ACHN (cell line): Measurements from ENCODE around the gene NAA11.

Experiments used
- DNase-seq: peaks from one replicate; pipeline ENCODE4 v3.0.0-alpha.2; 2015
- in situ Hi-C: cut with HindIII; loops from 2 replicates; pipeline ENCODE4 v1.10.0; 2017; ENCODE audit warnings: low sequenced_read_pairs, low pct_ligation_motif_present, low pct_unique_long_range_greater_than_20kb

NAA11 gene

DNA sequence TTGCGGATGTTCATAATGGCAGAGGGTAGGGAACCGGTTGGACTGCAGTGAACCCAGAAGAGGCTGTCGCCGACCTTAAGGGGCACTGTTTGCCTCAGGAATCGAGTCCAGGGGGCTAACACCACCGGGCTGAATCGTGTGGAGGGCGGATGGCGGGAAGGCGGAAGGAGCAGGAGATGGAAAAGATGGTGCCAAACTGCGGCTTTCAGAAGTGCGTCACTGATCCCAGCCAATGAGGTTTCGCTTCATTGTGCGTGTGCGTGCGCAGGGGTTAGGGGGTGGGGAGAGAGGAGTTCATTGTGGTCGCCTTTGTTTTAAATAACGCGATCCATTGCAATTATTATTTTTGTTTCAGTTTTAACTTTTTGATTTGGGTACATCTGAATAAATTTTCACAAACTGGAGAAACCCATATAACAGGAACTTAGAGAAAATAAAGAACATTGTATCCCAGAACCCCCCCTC, at the start of gene NAA11:
Gene NAA11, minus strand, starts transcription at position 198 of the 465 bp plus-strand sequence. Its CDS starts 184 bp downstream, at position 14.
- DNase-seq: no peak
- in situ Hi-C loops: no loop called here

DNA sequence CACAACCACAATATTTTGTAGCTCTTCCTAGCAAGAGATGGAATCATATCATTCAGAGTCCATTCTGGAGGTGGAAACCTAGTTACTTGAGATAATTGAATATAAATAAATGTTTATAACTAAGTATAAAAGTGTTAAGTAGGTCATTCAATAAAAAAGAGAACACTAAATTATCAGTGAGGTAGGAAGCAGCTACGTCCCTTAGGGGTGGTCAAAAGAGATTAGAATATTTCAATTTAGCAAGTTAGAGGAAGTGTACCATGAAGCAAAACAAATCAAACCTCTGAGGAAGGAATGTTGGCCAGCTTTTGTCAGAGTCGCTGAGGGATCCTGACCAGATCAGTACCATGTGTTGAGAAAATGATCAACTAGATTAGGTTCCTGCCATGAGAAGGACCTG, 44.2 kb upstream of the NAA11 start:
- in situ Hi-C loops: no loop called here
- DNase-seq: no peak

DNA sequence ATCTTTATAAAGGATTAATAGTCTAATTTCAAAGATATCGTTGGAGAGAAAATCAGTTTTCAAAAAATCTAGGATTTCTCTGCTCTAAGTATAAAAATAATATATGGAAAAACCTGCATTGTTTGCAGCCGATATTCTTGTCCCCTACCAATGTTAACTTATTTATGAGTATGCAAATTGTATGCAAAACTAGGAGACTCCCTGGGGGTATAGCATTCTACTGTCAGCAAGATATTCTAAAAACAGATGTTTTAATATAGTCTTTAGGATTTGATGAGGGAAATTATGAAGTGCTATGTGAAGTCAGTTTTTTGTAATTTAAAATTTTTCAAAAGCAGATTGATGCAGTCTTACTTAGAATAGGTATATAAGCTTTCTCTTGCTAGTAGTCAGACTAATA, 41.2 kb upstream of the NAA11 start:
- in situ Hi-C loops: no loop called here
- no peak for DNase-seq

DNA sequence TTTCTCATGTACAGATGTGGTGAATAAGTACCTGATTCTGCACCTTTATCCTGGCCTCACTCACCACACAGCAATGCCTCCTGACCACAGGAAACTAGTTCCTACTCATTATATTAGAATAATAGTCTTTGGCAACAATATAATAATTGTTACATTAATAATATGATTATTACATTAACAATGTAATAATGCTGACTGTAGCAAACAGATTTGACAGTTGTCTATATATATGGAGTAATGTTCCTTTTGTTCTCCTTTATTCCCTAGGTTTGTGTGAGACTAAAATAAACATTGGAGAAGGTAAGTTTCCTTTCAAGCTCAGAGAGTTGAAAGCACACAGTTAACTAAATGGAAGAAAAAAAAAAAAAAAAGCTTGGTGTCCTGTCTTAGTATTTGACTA, 40.6 kb upstream of the NAA11 start:
- in situ Hi-C loops: no loop called here
- DNase-seq: no peak

DNA sequence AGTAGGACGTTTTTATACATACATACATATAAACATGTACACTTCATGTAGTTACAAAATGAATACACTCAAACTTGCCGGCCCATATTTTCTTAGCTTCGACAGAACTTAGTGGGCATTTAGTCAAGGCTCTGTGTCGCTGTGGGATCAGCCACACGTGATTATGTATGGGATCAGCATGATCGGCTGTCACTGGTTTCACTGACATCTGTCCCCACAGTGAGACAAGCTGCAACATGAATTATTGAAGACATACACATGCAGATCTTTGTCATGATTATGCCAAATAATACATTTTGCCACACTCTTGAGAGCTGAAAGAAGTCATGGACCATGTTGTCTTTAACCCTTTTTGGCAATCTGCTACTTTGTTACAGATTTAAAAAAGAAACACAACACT, 38.2 kb upstream of the NAA11 start:
- in situ Hi-C loops: no loop called here
- DNase-seq: no peak

DNA sequence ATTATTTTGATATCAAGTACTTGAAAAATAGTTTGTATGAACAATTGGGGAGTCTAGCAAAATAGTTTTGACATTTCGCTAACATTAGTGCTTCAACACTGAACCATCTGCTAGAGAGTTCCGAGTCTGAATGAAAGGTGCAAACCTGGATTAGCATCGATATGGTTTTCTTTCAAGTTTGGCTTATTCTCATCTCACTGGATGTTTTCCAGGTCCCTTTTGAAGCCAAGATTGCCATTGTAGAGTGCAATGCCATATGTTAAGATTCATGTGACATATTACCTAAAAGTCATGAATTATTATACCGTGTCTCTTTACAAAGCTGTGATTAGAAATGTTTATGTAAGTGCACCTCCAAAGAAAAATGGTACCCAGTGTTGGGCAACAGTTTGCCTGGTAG, 36.8 kb upstream of the NAA11 start:
- in situ Hi-C loops: no loop called here
- no peak for DNase-seq

DNA sequence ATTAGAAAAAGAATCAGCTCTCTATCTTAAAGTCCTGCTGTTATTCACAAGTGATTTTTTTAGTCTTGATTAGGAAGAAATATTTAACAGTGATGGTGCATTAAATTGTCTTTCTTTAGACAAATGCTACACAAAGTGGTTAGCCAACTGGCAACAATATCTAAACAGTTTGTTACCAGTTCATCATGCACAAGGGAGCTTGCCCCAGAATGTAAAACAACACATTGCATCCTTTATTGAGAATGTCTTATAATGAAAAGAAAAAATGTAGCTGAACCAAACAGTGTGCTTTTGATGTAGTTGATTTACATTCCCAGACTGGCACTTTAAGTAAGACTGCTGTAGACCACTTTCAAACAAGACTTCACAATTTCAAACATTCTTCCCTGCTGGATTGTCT, 34.1 kb upstream of the NAA11 start:
- DNase-seq: no peak
- in situ Hi-C loops: no loop called here

DNA sequence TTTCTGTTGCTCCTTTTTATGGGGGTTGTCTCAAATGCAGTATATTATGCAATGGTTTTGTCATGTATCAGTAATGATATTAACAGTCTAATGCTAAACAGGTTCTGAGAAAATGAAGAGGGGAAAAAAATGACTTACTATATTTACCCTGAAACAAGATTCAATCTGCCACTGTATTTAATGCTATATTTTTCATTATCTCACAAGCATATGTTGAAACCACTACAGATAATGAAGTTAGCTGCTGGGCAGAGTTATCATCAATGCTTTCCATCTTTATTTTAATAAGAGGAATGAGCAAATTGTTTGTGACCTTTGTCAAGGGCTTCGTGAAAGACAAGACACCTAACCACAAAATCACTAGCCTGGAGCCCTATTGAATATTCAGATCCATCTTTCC, 32.6 kb upstream of the NAA11 start:
- no peak for DNase-seq
- in situ Hi-C loops: no loop called here

DNA sequence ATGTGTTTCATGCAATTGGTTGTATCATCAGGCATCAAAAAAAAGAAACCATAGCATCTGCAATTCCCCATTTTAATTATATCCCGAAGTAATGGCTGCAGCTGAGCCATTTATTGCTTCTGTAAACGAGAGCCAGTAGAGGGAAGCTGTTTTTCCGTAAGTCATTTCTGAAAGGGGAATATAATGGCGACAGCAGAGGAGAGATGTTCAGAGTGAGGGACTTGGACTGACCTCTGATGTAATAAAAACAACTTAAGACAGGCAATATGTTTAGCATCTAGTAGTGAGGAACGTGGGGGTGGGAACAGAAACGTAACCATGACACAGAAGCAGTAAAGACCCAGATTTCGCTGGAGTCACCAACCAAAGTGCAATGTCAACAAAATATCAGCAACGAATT, 31.5 kb upstream of the NAA11 start:
- in situ Hi-C loops: no loop called here
- no peak for DNase-seq

DNA sequence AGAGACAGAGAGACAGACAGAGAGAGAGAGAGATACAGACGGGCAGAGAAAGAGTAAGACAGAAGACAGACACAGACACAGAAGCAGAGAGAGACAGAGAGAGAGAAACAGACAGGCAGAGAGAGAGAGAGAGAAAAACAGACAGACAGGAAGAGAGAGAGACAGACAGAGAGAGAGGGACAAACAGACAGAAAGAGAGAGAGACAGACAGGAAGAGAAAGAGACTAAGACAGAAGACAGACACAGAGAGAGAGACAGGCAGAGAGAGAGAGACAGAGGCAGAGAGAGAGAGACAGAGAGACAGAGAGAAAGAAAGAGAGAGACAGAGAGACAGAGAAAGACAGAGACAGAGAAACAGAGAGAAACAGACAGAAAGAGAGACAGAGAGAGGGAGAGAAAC, 27.2 kb upstream of the NAA11 start:
- in situ Hi-C loops: no loop called here
- DNase-seq: no peak

DNA sequence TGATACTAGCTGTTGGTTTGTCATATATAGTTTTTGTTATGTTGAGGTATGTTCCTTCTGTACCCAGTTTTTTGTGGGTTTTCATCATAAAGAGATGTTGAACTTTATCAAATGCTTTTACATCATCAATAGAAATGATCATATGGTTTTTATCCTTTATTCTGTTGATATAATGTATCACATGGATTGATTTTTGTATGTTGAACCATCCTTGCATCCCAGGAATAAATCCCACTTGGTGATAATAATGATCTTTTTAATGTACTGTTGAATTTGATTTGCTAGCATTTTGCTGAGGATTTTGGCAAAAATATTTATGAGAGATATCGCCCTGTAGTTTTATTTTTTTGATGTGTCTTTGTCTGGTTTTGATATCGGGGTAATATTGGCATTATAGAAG, 22.5 kb upstream of the NAA11 start:
- no peak for DNase-seq
- in situ Hi-C loops: no loop called here

DNA sequence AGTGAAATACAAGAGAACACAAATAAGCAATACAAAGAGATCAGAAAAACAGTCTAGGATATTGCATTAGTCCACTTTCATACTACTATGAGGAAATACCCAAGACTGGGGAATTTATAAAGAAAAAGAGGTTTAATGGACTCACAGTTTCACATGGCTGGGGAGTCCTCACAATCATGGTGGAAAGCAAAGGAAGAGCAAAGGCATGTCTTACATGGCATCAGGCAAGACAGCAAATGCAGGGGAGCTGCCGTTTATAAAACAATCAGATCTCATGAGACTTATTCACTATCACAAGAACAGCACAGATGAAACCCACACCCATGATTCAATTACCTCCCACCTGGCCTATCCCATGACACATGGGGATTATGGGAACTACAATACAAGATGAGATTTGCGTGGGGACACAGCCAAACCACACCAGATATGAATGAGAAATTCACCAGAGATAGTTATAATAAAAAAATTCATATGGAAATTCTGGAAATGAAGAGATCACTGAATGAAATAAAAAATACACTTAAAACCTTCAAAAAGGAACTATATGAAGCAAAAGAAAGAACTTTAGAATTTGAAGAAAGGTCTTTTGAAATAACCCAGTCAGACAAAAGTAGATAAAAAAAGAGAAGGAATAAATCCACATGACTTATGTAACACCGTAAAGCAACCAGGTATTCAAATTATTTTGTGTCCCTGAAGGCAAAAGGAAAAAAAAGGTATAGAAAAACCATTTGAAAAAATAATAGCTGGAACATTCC, 16.2 kb upstream of the NAA11 start:
- DNase-seq: no peak
- in situ Hi-C loops: no loop called here

DNA sequence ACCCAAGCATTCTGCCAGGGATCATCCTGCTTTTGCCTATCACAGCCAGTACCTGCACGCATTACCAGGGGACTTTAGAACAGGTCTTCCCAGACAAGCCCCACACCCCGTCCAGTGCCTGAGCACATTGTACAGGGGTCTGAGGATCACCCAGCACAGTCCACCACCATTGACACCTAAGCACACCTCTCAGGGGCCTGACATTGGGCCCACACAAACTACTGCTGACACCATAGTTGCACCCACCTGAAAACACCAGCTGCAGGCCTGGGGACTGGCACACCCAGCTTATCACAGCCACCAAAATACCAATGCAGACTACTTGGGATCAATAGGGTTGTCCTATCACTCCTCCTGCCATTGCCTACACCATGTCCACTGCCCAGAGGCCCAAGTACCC, 14.7 kb upstream of the NAA11 start:
- no peak for DNase-seq
- in situ Hi-C loops: no loop called here

DNA sequence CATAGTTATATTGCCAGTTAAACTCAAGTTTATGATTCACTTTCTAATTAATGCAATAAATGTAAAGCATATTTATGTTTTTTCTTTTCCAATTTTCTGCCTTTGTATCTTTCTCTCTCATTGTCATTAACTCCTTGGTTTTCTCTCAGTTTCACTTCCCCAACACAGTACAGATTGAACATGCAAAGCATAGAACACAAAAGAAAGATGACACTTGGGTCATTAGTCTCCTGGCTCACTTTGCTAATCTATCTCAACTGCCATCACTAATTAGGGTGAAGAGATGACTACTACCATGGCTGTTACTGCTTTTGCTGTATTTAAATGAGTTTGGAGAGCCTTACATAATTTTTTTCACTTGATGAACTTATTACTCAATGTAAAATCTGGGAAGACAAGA, 12.3 kb upstream of the NAA11 start:
- in situ Hi-C loops: no loop called here
- DNase-seq: no peak

DNA sequence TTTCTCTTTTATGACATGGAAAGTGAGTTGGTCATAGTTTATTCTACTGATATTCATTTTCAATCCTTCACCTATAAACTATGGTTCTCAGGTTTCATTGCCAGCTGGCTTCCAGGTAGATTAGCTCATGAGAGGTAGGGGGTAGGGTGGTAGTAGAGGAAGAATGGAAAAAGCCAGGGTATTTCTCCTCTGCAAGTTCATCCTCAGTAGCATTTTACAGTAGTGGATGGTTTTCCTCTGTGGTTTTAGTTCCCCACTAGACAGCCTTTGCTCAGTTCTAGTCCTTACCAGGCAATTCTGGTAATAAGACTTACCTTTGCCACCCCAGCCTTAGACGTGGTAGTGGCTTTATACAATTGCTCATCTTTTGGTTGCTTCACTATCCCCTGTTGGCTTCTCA, 8.9 kb upstream of the NAA11 start:
- DNase-seq: no peak
- in situ Hi-C loops: no loop called here

DNA sequence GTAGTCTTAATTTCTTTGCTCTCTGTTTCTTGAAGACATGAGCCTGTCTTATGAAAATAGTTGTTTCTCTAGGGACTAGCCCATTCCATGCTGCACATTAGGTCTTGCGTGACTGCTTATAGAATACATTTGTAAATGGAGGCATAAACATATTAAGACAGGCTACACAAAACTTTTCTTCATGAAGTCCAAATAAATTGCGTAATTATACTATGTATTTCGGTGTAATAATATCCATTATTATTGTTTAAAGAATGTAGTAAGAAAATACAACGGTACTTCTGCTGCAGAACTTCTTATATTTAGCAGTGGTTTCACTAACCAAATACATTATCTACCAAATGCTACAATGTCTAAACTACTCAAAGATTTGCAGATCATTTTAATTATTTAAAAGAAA, 8.5 kb upstream of the NAA11 start:
- in situ Hi-C loops: no loop called here
- DNase-seq: no peak

DNA sequence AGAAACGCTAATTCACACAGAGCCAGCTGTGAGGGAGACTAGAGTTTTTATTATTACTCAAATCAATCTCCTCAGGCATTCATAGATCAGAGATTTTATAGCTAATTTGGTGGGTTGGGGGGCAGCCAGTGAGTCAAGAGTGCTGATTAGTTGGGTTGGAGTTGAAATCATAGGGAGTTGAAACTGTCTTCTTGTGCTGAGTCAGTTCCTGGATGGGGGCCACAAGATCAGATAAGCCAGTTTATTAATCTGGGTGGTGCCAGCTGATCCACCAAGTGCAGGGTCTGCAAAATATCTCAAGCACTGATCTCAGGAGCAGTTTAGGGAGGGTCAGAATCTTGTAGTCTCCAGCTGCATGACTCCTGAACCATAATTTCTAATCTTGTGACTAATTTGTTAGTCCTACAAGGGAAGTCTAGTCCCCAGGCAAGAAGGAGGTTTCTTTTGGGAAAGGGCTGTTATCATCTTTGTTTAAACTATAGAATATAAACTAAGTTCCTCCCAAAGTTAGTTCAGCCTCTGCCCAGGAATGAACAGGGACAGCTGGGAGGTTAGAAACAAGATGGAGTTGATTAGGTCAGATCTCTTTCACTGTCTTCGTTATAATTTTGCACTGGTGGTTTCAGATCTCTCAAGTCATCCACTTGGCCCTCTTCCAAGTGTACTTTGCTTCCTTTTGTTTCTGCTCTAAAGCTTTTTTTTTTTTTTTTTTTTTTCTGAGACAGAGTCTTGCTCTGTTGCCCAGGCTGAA, 5.4 kb upstream of the NAA11 start:
- in situ Hi-C loops: no loop called here
- no peak for DNase-seq

DNA sequence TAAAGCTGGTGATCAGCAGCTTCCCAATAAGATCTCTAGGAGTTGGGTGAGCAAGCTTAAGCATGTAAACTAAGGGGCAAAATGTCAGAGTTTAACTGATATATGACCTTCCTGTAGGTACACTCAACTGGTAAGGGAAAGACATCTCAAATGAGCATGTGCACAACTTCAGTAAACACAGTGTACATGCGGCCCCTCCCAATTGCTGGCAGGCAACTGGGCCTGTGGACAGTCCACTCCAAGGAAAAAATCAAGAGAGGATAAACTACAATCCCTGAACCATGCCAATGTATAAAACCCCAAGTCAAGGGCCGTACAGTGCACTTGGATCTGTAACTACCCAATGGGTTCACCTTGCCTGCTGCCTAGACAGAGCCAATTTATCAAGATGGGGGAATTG, 4.9 kb upstream of the NAA11 start:
- in situ Hi-C loops: no loop called here
- DNase-seq: no peak

DNA sequence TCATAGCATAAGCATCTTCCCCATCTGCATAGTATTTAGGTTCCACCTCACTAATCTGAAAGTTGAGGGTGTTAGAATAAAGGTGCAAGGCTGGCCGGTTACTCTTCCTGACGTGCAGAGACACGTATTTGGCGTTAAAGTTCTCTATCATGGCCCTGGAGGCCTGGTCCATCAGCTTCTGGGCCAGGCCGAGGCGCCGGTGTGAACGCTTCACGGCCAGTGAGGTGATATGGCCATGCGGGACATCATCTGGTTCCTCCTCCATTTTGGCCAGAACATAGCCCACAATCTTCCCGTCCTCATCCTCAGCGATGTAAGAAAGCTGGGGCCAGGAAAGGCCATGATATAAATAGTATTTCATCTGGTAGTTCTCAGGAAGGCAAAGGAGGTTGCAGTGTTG, 425 bp downstream of the NAA11 start:
- in situ Hi-C loops: no loop called here
- DNase-seq: no peak

DNA sequence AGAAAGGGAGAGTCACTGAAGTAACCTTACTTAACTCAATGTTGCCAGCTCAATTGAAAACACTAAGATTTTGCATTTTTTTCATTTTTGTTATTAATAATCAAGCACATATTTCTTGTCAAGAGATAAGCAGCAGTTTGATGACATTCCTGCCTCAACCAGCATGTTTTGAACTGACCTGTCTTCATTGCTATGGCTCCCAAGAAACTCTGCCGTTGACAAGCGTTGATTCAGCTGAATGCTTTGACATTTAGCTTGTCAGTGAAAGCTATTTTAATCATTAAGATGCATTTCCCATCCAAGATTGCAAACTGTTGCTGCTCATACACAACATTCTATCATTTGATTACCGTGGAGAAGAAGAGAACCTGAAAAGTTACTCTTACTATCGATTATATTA, 5.9 kb downstream of the NAA11 start:
- DNase-seq: no peak
- in situ Hi-C loops: no loop called here
